A673 (cell line): ENCODE data around the gene CDR2L. TPM values are rescaled to one million over a fixed set of nuclear protein-coding genes. Genes with fewer than 3 reads are reported as not detected.

Experiments used
- BruUV-seq: library from RNA; stranded (reverse); fragments of 400-500 nt; replicated peaks from 2 replicates; lab custom pipeline; 2021; lab: Mats Ljungman, UMichigan
- CTCF ChIA-PET: fragments of 300-600 bp; sonication (Branson Sonifier 250); formaldehyde crosslinking; loops from one replicate; lab custom pipeline; 2022; ENCODE audit warnings: antibody characterized with exemption; lab: Charles Lee
- POLR2A ChIA-PET: fragments of 300-600 bp; sonication (Branson Sonifier 250); formaldehyde crosslinking; loops from one replicate; lab custom pipeline; 2022; ENCODE audit warnings: antibody characterized with exemption; ENCODE audit not compliant: low non-redundant PET; lab: Charles Lee
- DNase-seq: peaks from one replicate; pipeline ENCODE4 v3.0.0-alpha.2; 2015; ENCODE audit warnings: low spot score
- H3K27ac ChIP-seq: fragments of 200-600 bp; sonication (generic); 2 replicates; pipeline ENCODE4 v1.5.1; 2016; ENCODE audit warnings: mixed run types, low read depth, mild to moderate bottlenecking, mixed read lengths, antibody characterized with exemption, low read length; ENCODE audit not compliant: poor library complexity, severe bottlenecking
- H3K27me3 ChIP-seq: fragments of 200-600 bp; sonication (generic); replicated peaks from 2 replicates; pipeline ENCODE4 v1.6.1; 2017; ENCODE audit warnings: mixed run types, low read depth, mild to moderate bottlenecking, mixed read lengths, antibody characterized with exemption, low read length; ENCODE audit not compliant: insufficient read depth, poor library complexity
- H3K36me3 ChIP-seq: fragments of 200-600 bp; sonication (generic); 2 replicates; pipeline ENCODE4 v1.6.1; 2016; ENCODE audit warnings: mixed run types, mild to moderate bottlenecking, mixed read lengths, antibody characterized with exemption, low read length; ENCODE audit not compliant: insufficient read depth, poor library complexity, severe bottlenecking
- H3K4me1 ChIP-seq: fragments of 200-600 bp; sonication (generic); 2 replicates; pipeline ENCODE4 v1.6.1; 2017; ENCODE audit warnings: mixed run types, mild to moderate bottlenecking, mixed read lengths, antibody characterized with exemption, low read length; ENCODE audit not compliant: insufficient read depth, poor library complexity, severe bottlenecking
- H3K4me3 ChIP-seq: fragments of 200-600 bp; sonication (generic); 2 replicates; pipeline ENCODE4 v1.5.1; 2016; ENCODE audit warnings: low read depth, mixed run types, mild to moderate bottlenecking, mixed read lengths, low read length; ENCODE audit not compliant: poor library complexity, severe bottlenecking
- H3K9me3 ChIP-seq: fragments of 200-600 bp; sonication (generic); 2 replicates; pipeline ENCODE4 v1.6.1; 2016; ENCODE audit warnings: mixed run types, low read depth, mild to moderate bottlenecking, mixed read lengths, antibody characterized with exemption, low read length; ENCODE audit not compliant: poor library complexity, severe bottlenecking
- EZH2 ChIP-seq: fragments of 200-600 bp; sonication (generic); IDR thresholded peaks from 2 replicates; pipeline ENCODE4 v1.6.1; 2017; ENCODE audit warnings: borderline replicate concordance, low read depth, mild to moderate bottlenecking, mixed read lengths, antibody characterized with exemption, low read length; ENCODE audit not compliant: poor library complexity, severe bottlenecking
- intact Hi-C: fragments of 100-400 bp; cut with micrococcal nuclease; formaldehyde crosslinking; loops from one replicate; pipeline ENCODE4 v1.10.0; 2022; ENCODE audit not compliant: unreplicated experiment
- total RNA-seq: library from RNA; stranded (reverse); gene quantifications from 2 replicates; pipeline ENCODE4 v1.2.3, GENCODE V29; 2021
- TF ChIP-seq, protein P1 (sequence below): fragments of 300-800, 200-600 bp; sonication (generic); conservative IDR thresholded peaks from 2 replicates; pipeline ENCODE4 v1.5.1; 2017; ENCODE audit warnings: low read depth, mild to moderate bottlenecking, antibody characterized with exemption, low read length, moderate library complexity, mixed read lengths

The CDR2L gene
- total RNA-seq, 1 experiment from 2014 or later = 5.8 TPM

DNA sequence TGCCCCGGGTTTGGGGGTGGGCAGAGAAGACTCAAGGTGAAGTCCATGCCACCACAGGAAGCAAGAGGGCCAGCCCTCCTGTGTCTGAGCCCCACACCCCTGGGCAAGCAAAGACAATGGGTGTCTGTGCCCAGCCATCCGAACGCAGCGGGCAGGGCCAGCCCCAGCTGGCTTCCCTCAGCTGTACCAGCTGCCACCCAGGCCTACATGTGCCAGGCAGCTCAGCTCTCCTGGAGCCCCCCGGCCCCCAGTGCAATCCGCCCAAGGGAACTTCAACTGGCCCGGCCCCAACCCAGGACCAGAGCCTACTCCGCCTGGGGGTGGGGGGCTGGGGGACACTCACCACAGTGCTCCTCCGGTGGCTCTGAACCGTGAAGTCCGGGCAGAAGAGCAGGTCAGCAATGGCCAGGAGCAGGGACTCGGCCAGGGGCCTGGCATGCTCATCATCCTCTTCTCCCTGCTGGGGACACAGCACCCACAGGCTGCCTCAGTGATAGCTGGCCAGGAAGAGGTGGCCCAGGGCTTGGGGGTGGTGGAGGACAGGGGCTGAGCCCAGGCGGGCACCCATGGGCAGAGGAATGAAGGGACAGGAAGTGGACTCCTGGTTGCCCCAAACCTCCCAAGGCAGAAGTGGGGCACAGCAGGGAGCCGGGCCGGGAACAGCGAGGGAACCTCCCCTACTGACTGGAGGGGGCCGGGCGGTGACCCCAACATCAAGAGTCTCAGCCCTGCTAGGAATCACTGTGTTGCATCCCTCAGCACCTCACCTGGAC, 24.6 kb upstream of the CDR2L start:
- TF ChIP-seq, protein P1, sequence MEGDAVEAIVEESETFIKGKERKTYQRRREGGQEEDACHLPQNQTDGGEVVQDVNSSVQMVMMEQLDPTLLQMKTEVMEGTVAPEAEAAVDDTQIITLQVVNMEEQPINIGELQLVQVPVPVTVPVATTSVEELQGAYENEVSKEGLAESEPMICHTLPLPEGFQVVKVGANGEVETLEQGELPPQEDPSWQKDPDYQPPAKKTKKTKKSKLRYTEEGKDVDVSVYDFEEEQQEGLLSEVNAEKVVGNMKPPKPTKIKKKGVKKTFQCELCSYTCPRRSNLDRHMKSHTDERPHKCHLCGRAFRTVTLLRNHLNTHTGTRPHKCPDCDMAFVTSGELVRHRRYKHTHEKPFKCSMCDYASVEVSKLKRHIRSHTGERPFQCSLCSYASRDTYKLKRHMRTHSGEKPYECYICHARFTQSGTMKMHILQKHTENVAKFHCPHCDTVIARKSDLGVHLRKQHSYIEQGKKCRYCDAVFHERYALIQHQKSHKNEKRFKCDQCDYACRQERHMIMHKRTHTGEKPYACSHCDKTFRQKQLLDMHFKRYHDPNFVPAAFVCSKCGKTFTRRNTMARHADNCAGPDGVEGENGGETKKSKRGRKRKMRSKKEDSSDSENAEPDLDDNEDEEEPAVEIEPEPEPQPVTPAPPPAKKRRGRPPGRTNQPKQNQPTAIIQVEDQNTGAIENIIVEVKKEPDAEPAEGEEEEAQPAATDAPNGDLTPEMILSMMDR = no peak
- TF ChIP-seq EZH2 = no peak
- ChIA-PET POLR2A (interaction anchor here (0.5 to 0.7 kb wide), 2 partner anchors 10 to 57 kb away, joined by 4 to 9 read pairs; no protein-coding TSS in a partner anchor), CTCF (interaction anchor here (0.6 to 2.3 kb wide), 10 partner anchors 11 to 308 kb away, joined by 3 to 14 read pairs (median 4); partner anchors contain the start of genes CDR2L and MIF4GD)
- BruUV-seq = no TSS peak
- intact Hi-C loops = loop anchor here (5.0 to 10.0 kb wide), 2 partner anchors 69 to 152 kb away; no protein-coding TSS in a partner anchor
- no peaks in the 10 kb centered on the region for H3K36me3 ChIP-seq
- H3K27ac ChIP-seq = no peak overlapping the region
- no peaks in the 10 kb centered on the region for H3K4me1 ChIP-seq
- H3K9me3 ChIP-seq = no peaks in the 10 kb centered on the region
- no peak for DNase-seq
- H3K4me3 ChIP-seq = no peak overlapping the region
- no peaks in the 10 kb centered on the region for H3K27me3 ChIP-seq

DNA sequence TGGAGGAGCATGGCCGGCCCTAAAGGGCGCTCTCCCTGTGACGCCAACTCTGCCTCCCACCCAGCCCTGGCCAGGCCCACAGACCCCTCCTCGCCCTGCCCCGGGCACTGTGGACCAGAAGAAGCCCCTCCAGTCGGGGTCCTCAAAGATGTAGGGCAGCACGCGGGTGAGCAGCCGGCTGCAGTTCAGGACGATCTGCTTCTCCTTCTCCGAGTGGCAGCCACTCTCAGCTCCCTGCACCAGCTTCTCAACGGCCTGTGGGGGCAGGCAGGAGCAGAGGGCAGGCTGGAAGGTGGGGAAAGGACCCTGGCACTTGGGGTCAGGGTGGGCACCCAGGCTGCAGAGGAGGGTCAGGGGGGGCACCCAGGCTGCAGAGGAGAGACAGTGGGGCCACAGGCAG, 23.8 kb upstream of the CDR2L start:
- ChIA-PET CTCF (no interaction called here), POLR2A (interaction anchor here (0.7 kb wide), 1 partner anchor 10 kb away, joined by 4 read pairs; no protein-coding TSS in a partner anchor)
- Histone ChIP-seq H3K36me3 (no peaks in the 10 kb centered on the region), H3K4me1 (no peaks in the 10 kb centered on the region), H3K9me3 (no peaks in the 10 kb centered on the region), H3K4me3 (no peak overlapping the region), H3K27me3 (no peaks in the 10 kb centered on the region), H3K27ac (no peak overlapping the region)
- TF ChIP-seq, protein P1 = peak; percentile 25; the same call in 1 of the 2 replicates
- TF ChIP-seq EZH2 = no peak
- BruUV-seq = no TSS peak
- DNase-seq = no peak
- intact Hi-C loops = loop anchor here (5.0 to 10.0 kb wide), 2 partner anchors 69 to 151 kb away; no protein-coding TSS in a partner anchor

DNA sequence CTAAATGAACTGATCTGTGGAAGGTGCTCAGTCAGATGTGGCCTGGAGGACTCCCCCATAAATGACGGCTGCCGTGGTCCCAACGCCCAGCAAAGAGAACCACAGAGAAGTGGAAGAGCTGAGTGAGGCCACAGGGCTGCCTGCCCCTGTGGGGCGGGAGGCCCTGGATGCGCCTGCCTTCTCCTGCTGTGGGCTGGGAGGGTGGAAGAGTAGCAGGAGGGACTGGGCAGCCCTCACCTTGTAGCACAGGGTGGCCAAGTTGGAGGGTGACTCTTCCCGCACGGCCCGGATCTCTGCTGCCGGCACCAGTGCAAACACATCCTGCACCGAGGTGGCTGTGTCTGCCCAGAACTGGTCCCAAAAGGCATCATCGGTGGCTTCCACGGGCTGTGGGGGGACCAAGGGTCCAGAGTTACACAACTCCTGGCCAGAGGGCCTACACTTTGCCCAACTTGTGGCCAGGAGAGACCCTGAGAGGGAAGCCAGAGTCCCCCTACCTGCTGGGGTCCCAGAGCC, 23.1 kb upstream of the CDR2L start:
- H3K36me3 ChIP-seq = no peaks in the 10 kb centered on the region
- no TSS peak for BruUV-seq
- H3K4me3 ChIP-seq = no peak overlapping the region
- intact Hi-C loops = loop anchor here (5.0 to 10.0 kb wide), 2 partner anchors 68 to 150 kb away; no protein-coding TSS in a partner anchor
- H3K27ac ChIP-seq = no peak overlapping the region
- H3K9me3 ChIP-seq = no peaks in the 10 kb centered on the region
- DNase-seq = no peak
- H3K27me3 ChIP-seq = no peaks in the 10 kb centered on the region
- ChIA-PET CTCF (no interaction called here), POLR2A (no interaction called here)
- no peak for TF ChIP-seq EZH2
- TF ChIP-seq, protein P1 = no peak
- H3K4me1 ChIP-seq = no peaks in the 10 kb centered on the region
